ENCODE measurements around the gene ARFIP2.

GRCh38 chr11:6498544-6498943, 17.4 kb upstream of the ARFIP2 start:
- TF ChIP-seq TEAD4 (IDR thresholded peaks at IDR 0.05; ENCODE audit: borderline replicate concordance, insufficient read depth) (no peak), POLR2AphosphoS5 (IDR thresholded peaks at IDR 0.05; ENCODE audit: low read depth, low read length) (no peak), YY1 (IDR thresholded peaks at IDR 0.05; ENCODE audit: low read depth) (no peak), EP300 (IDR thresholded peaks at IDR 0.05; ENCODE audit: borderline replicate concordance in 1 of 2, low read depth in 1 of 2, low read length in 1 of 2) (no peak), TCF12 (IDR thresholded peaks at IDR 0.05) (no peak)
- TF ChIP-seq, protein P1, sequence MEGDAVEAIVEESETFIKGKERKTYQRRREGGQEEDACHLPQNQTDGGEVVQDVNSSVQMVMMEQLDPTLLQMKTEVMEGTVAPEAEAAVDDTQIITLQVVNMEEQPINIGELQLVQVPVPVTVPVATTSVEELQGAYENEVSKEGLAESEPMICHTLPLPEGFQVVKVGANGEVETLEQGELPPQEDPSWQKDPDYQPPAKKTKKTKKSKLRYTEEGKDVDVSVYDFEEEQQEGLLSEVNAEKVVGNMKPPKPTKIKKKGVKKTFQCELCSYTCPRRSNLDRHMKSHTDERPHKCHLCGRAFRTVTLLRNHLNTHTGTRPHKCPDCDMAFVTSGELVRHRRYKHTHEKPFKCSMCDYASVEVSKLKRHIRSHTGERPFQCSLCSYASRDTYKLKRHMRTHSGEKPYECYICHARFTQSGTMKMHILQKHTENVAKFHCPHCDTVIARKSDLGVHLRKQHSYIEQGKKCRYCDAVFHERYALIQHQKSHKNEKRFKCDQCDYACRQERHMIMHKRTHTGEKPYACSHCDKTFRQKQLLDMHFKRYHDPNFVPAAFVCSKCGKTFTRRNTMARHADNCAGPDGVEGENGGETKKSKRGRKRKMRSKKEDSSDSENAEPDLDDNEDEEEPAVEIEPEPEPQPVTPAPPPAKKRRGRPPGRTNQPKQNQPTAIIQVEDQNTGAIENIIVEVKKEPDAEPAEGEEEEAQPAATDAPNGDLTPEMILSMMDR (IDR thresholded peaks at IDR 0.05), result no peak
